ENCODE measurements around the gene ANO6. TPM values are rescaled to one million over a fixed set of nuclear protein-coding genes. Genes with fewer than 3 reads are reported as not detected.
"Not testable (repeated sequence)": the region's sequence is repeated elsewhere in the genome, so short reads cannot be mapped to it uniquely, and the experiment has no call there.

Gene ANO6
- total RNA-seq, 1 donor from 2014 or later: 85.0 TPM

- no peak for TF ChIP-seq CTCF (IDR thresholded peaks at IDR 0.05)
- ATAC-seq: no peak
- peak overlapping the region; percentile 62 for H3K27ac ChIP-seq
- H3K36me3 ChIP-seq: no peaks in the 10 kb centered on the region
- H3K4me3 ChIP-seq: no peak overlapping the region
- no peaks in the 10 kb centered on the region for H3K27me3 ChIP-seq
- H3K9me3 ChIP-seq: no peaks in the 10 kb centered on the region
- intact Hi-C loops (cut with DNase I): no loop called here
- peaks cover 18% of the 10 kb centered on the region for H3K4me1 ChIP-seq
- DNase-seq: no peak
Measured at GRCh38 chr12:45309836-45310626, 94.1 kb downstream of the ANO6 start.

GRCh38 chr12:45310627-45310968 is 94.7 kb downstream of the ANO6 start:
- H3K4me3 ChIP-seq: no peak overlapping the region
- H3K9me3 ChIP-seq: no peaks in the 10 kb centered on the region
- ATAC-seq (no peak), DNase-seq (no peak)
- peaks cover 14% of the 10 kb centered on the region for H3K4me1 ChIP-seq
- H3K27me3 ChIP-seq: no peaks in the 10 kb centered on the region
- intact Hi-C loops (cut with DNase I): no loop called here
- peak overlapping the region; percentile 42 for H3K27ac ChIP-seq
- H3K36me3 ChIP-seq: no peaks in the 10 kb centered on the region
- TF ChIP-seq CTCF (IDR thresholded peaks at IDR 0.05): no peak

- no peak for DNase-seq
- no peaks in the 10 kb centered on the region for H3K36me3 ChIP-seq
- H3K27ac ChIP-seq: no peak overlapping the region
- intact Hi-C loops (cut with DNase I): no loop called here
- no peaks in the 10 kb centered on the region for H3K9me3 ChIP-seq
- H3K27me3 ChIP-seq: no peaks in the 10 kb centered on the region
- TF ChIP-seq CTCF (IDR thresholded peaks at IDR 0.05): no peak
- peaks cover 13% of the 10 kb centered on the region for H3K4me1 ChIP-seq
- ATAC-seq: no peak
- H3K4me3 ChIP-seq: no peak overlapping the region
Measured at GRCh38 chr12:45312012-45312411, 96.1 kb downstream of the ANO6 start.

- DNase-seq (no peak), ATAC-seq (no peak)
- TF ChIP-seq CTCF (IDR thresholded peaks at IDR 0.05): no peak
- Histone ChIP-seq H3K27me3 (no peaks in the 10 kb centered on the region), H3K9me3 (no peaks in the 10 kb centered on the region), H3K36me3 (no peaks in the 10 kb centered on the region), H3K4me3 (no peak overlapping the region), H3K27ac (no peak overlapping the region), H3K4me1 (peaks cover 5% of the 10 kb centered on the region)
- intact Hi-C loops (cut with DNase I): no loop called here
Measured at GRCh38 chr12:45314770-45315169, 98.9 kb downstream of the ANO6 start.

GRCh38 chr12:45315462-45315861 is 99.6 kb downstream of the ANO6 start:
- H3K4me3 ChIP-seq: no peak overlapping the region
- H3K4me1 ChIP-seq: no peaks in the 10 kb centered on the region
- ATAC-seq (no peak), DNase-seq (no peak)
- no peaks in the 10 kb centered on the region for H3K27me3 ChIP-seq
- no peak overlapping the region for H3K27ac ChIP-seq
- H3K36me3 ChIP-seq: no peaks in the 10 kb centered on the region
- intact Hi-C loops (cut with DNase I): no loop called here
- no peak for TF ChIP-seq CTCF (IDR thresholded peaks at IDR 0.05)
- H3K9me3 ChIP-seq: no peaks in the 10 kb centered on the region

- H3K4me1 ChIP-seq; H3K27ac ChIP-seq; H3K4me3 ChIP-seq; ATAC-seq; H3K27me3 ChIP-seq; DNase-seq; H3K36me3 ChIP-seq; H3K9me3 ChIP-seq; intact Hi-C loops (cut with DNase I): not testable (repeated sequence)
Measured at GRCh38 chr12:45317261-45317660, 101.4 kb downstream of the ANO6 start.
